GM18519 (cell line): Measurements from ENCODE around the gene CEACAM19.
"Not testable (repeated sequence)": the region's sequence is repeated elsewhere in the genome, so short reads cannot be mapped to it uniquely, and the experiment has no call there.

Experiments used
- ATAC-seq: cut with Tn5 transposase; IDR thresholded peaks from one replicate; pipeline ENCODE4 v1.9.1; 2021; ENCODE audit warnings: mild to moderate bottlenecking, moderate library complexity; ENCODE audit not compliant: unreplicated experiment, low FRiP score

Gene CEACAM19

GRCh38 chr19:44698492-44699201 lies 27.4 kb downstream of the CEACAM19 start, which contains the start of gene CEACAM16:
TSS of gene CEACAM16 (plus strand) at chr19:44699151. CDS start at chr19:44701457, 2,306 bp downstream.
- no peak for ATAC-seq

- no peak for ATAC-seq
These were observed 29.3 kb downstream of the CEACAM19 start for GRCh38 chr19:44700547-44700946.

DNA sequence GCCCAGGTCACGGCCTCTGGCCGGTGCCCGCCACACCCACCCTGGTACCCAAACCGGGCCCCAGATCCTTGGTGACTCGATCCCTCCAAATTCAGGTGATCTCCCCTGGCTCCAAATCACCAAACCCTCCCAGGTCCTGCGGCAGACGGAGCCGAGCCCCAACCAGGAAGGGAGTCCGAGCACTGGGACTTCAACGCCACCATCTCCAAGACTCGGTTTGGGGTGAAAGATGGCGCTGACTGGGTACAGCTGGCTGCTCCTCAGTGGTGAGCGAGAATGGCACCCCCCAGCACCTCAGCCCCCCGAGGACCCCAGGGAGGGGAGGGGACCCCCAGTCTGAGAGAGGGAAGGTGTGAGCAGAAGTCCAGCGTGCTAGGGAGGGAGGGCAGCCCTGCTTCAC lies 29.9 kb downstream of the CEACAM19 start:
- ATAC-seq, result no peak

GRCh38 chr19:44702551-44703176 lies 31.4 kb downstream of the CEACAM19 start:
- ATAC-seq, result no peak

DNA sequence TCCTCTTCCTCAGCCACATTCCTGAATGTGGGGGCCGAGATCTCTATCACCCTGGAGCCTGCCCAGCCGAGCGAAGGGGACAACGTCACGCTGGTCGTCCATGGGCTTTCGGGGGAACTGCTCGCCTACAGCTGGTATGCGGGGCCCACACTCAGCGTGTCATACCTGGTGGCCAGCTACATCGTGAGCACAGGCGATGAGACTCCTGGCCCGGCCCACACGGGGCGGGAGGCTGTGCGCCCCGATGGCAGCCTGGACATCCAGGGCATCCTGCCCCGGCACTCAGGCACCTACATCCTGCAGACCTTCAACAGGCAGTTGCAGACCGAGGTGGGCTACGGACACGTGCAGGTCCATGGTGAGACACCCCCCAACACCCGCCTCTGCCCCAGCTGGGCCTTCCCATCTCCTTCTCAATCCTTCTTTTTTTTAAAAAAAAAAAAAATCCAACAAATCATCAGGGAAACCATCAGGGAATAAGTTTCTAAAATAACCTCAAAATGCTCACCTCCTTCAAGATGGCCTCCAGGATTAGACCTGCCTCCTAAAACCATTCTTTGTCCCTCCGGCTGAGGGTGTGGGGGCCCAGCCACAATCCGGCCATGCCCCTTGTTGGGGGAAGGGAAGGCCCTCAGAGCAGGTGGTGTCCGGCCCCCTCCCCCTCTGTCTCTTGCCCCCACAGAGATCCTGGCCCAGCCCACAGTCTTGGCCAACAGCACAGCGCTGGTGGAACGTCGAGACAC lies 32.2 kb downstream of the CEACAM19 start:
- no peak for ATAC-seq

DNA sequence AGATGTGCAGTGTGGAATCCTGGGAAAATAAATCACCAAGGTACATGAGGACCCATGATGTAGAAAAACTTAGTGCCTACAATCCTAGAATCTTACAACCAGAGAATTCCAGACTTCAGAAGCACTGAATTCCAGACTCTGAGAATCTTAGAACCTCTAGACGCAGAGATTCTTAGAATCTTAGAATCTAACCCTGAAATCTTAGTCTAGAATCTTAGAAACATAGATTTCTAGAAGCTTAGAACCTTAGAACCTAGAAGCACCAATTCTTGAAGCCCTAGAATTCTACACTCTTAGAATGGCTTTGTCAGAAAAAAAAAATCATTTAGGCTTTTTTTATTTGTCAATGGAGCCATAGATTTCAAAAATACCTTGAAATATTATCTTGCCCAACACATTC lies 33.7 kb downstream of the CEACAM19 start:
- no peak for ATAC-seq

DNA sequence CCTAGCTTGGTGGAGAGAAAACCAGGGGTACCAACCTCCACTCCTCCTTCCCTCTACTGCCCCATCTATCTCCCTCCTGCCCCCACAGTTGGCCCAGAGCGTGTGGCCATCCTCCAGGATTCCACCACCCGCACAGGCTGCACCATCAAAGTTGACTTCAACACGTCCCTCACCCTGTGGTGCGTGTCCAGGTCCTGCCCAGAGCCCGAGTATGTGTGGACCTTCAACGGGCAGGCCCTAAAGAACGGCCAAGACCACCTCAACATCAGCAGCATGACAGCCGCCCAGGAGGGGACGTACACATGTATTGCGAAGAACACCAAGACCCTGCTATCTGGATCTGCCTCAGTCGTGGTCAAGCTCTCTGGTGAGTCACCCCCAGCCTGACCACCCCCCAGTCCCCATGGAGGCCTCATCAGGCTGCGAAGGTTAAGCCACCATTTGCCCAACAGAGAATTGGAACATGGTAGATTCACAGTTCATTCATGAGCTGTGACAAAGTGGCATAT lies 34.3 kb downstream of the CEACAM19 start:
- ATAC-seq, result no peak

- no peak for ATAC-seq
These were observed 35.4 kb downstream of the CEACAM19 start for GRCh38 chr19:44706506-44707236.

- ATAC-seq, result no peak
These were observed 36.5 kb downstream of the CEACAM19 start for GRCh38 chr19:44707794-44708193.

GRCh38 chr19:44708940-44709339 lies 37.7 kb downstream of the CEACAM19 start:
- no peak for ATAC-seq

DNA sequence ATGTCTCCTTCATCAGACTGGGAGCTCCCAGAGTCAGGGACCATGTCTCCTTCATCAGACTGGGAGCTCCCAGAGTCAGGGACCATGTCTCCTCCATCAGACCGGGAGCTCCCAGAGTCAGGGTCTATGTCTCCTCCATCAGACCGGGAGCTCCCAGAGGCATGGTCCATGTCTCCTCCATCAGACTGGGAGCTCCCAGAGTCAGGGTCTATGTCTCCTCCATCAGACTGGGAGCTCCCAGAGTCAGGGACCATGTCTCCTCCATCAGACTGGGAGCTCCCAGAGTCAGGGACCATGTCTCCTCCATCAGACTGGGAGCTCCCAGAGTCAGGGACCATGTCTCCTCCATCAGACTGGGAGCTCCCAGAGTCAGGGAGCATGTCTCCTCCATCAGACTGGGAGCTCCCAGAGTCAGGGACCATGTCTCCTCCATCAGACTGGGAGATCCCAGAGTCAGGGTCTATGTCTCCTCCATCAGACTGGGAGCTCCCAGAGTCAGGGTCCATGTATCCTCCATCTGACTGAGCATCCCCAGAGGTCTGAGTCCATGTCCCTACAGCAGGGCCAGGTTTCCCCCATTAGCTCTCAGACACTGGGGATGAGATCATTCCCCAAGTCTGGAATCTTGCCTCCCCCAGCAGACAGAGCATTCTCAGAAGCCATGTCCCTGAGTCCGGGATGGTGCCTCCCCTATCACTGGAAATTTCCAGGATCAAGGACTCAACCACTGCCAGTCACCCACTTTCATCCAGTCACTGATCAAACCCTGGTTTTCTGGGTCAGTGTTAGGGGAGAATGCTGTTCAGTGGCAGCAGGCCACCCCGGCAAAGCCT lies 38.4 kb downstream of the CEACAM19 start:
- ATAC-seq, result not testable (repeated sequence)

- ATAC-seq, result no peak
These were observed 39.2 kb downstream of the CEACAM19 start for GRCh38 chr19:44710483-44710882.

- no peak for ATAC-seq
These were observed 41.7 kb downstream of the CEACAM19 start for GRCh38 chr19:44712864-44713515.

GRCh38 chr19:44714597-44715169 lies 43.4 kb downstream of the CEACAM19 start:
- no peak for ATAC-seq

- no peak for ATAC-seq
These were observed 46.3 kb downstream of the CEACAM19 start for GRCh38 chr19:44717603-44718002.

GRCh38 chr19:44718441-44719261 lies 47.4 kb downstream of the CEACAM19 start:
- no peak for ATAC-seq

DNA sequence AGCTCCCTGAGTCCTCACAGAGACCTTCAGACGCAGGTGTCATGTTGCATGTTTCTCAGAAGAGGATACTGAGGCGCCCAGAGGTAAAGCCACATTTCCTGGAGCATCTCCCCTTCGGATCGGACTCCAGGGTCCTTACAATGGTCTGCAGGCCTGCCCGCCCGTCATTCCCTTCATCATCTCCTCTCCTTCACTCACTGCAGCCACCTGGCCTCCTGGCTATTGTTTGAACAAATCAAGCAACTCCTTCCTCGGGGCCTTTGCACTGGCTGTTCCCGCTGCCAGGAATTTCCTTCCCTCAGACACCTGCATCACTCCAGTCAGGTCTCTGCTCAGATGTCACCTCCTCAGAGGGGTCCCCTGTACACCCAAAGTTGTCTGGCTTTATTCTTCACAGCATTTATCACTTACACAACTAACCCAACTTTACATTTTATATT lies 48.0 kb downstream of the CEACAM19 start:
- ATAC-seq, result no peak

GRCh38 chr19:44720396-44720795 lies 49.1 kb downstream of the CEACAM19 start:
- ATAC-seq, result not testable (repeated sequence)
